Tibial artery (tissue), 4 donors: ENCODE measurements around the gene NT5DC2.
A peak's percentile ranks its signal among the peaks of the same experiment; 100 is the strongest.

Experiments
- DNase-seq, 2 donors: peaks; one replicate each; pipeline ENCODE4 v3.0.0-alpha.2; 2019
- H3K27ac ChIP-seq, 2 donors: fragments of 200-600 bp; sonication (generic) in 1 of 2; 1 replicate in 1 of 2; 2 replicates in 1 of 2; pipeline ENCODE4 v1.5.1; 2018 to 2019; ENCODE audit warnings: mild to moderate bottlenecking in 1 of 2
- H3K27me3 ChIP-seq, 2 donors: fragments of 200-600 bp; sonication (generic) in 1 of 2; one replicate each; pipeline versions ENCODE4 v1.5.1 to v1.6.0; 2016 to 2019
- H3K36me3 ChIP-seq, 3 donors: fragments of 200-600 bp; sonication (generic) in 2 of 3; one replicate each; pipeline ENCODE4 v1.5.1; 2016 to 2019; ENCODE audit warnings: mild to moderate bottlenecking in 2 of 3
- H3K4me1 ChIP-seq, 4 donors: fragments of 200-600 bp; sonication (generic) in 2 of 4; 1 replicate in 3 of 4; 2 replicates in 1 of 4; pipeline ENCODE4 v1.5.1; 2016 to 2019
- H3K4me3 ChIP-seq, 2 donors: fragments of 200-600 bp; sonication (generic) in 1 of 2; 1 replicate in 1 of 2; 2 replicates in 1 of 2; pipeline ENCODE4 v1.5.1; 2018 to 2019; ENCODE audit warnings: mild to moderate bottlenecking in 2 of 2
- H3K9me3 ChIP-seq, 3 donors: fragments of 200-600 bp; sonication (generic) in 1 of 3; one replicate each; pipeline ENCODE4 v1.5.1; 2016 to 2019
- CTCF ChIP-seq, 2 experiments: fragments of 200-600 bp in 1 of 2; fragments of 450-650 bp in 1 of 2; IDR thresholded peaks; one replicate each; pipeline ENCODE4 v1.5.1; 2017 to 2019; ENCODE audit warnings: antibody characterized with exemption in 2 of 2, mild to moderate bottlenecking in 1 of 2, moderate library complexity in 1 of 2
- intact Hi-C: fragments of 100-400 bp; cut with DNase I; formaldehyde crosslinking; loops from one replicate; pipeline ENCODE4 v1.15.0; 2023; ENCODE audit warnings: low total_unique reads

The NT5DC2 gene

GRCh38 chr3:52522651-52523251 lies 10.9 kb downstream of the NT5DC2 start:
- DNase-seq = peak in 1 of 2 donors; percentile 60
- H3K4me1 ChIP-seq = peaks cover 0 to 42% (median 28%) of the 10 kb centered on the region in 4 donors
- intact Hi-C loops = no loop called here

GRCh38 chr3:52521881-52522650 lies 11.6 kb downstream of the NT5DC2 start:
- H3K4me1 ChIP-seq = peaks cover 0 to 38% (median 27%) of the 10 kb centered on the region in 4 donors
- intact Hi-C loops = no loop called here
- no peak overlapping the region for H3K27ac ChIP-seq
- no peak for TF ChIP-seq CTCF (IDR thresholded peaks at IDR 0.05)
- peaks cover 0 to 18% (median 15%) of the 10 kb centered on the region in 3 donors for H3K36me3 ChIP-seq
- no peak overlapping the region for H3K4me3 ChIP-seq
- H3K9me3 ChIP-seq = no peaks in the 10 kb centered on the region
- H3K27me3 ChIP-seq = no peaks in the 10 kb centered on the region
- no peak for DNase-seq

More at GRCh38 chr3:52522651-52523251, 10.9 kb downstream of the NT5DC2 start:
- no peak overlapping the region for H3K27ac ChIP-seq
- no peaks in the 10 kb centered on the region for H3K9me3 ChIP-seq
- peaks cover 0 to 25% (median 22%) of the 10 kb centered on the region in 3 donors for H3K36me3 ChIP-seq
- no peaks in the 10 kb centered on the region for H3K27me3 ChIP-seq
- TF ChIP-seq CTCF (IDR thresholded peaks at IDR 0.05) = no peak
- H3K4me3 ChIP-seq = no peak overlapping the region

DNA sequence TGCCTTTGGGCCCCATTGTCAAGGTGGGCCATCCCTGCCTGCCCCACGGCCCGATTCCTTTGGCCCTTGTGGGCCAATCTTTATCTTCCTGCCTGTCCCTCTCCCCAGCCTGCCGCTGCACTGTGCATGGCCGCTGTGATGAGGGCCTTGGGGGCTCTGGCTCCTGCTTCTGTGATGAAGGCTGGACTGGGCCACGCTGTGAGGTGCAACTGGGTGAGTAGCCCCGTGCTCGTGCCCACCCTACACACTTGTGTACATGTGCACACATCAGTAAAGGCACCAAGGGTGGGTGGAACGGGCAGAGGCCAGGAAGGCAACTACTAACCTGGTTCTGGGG lies 12.2 kb downstream of the NT5DC2 start:
- no peak overlapping the region for H3K27ac ChIP-seq
- TF ChIP-seq CTCF (IDR thresholded peaks at IDR 0.05) = no peak
- H3K9me3 ChIP-seq = no peaks in the 10 kb centered on the region
- no peak for DNase-seq
- H3K4me1 ChIP-seq = peaks cover 0 to 31% (median 24%) of the 10 kb centered on the region in 4 donors
- H3K27me3 ChIP-seq = no peaks in the 10 kb centered on the region
- intact Hi-C loops = no loop called here
- peaks cover 0 to 15% (median 11%) of the 10 kb centered on the region in 3 donors for H3K36me3 ChIP-seq
- H3K4me3 ChIP-seq = no peak overlapping the region

GRCh38 chr3:52520716-52521487 lies 12.8 kb downstream of the NT5DC2 start:
- H3K4me3 ChIP-seq = no peak overlapping the region
- DNase-seq = no peak
- intact Hi-C loops = no loop called here
- TF ChIP-seq CTCF (IDR thresholded peaks at IDR 0.05) = no peak
- no peaks in the 10 kb centered on the region for H3K27me3 ChIP-seq
- peaks cover 0 to 26% (median 18%) of the 10 kb centered on the region in 4 donors for H3K4me1 ChIP-seq
- peaks cover 0 to 15% (median 11%) of the 10 kb centered on the region in 3 donors for H3K36me3 ChIP-seq
- no peak overlapping the region for H3K27ac ChIP-seq
- H3K9me3 ChIP-seq = no peaks in the 10 kb centered on the region

GRCh38 chr3:52520141-52520667 lies 13.5 kb downstream of the NT5DC2 start:
- no peak for TF ChIP-seq CTCF (IDR thresholded peaks at IDR 0.05)
- intact Hi-C loops = no loop called here
- DNase-seq = no peak
- Histone ChIP-seq H3K36me3 (peaks cover 0 to 15% (median 11%) of the 10 kb centered on the region in 3 donors), H3K4me1 (peaks cover 0 to 19% (median 12%) of the 10 kb centered on the region in 4 donors), H3K27ac (no peak overlapping the region), H3K4me3 (no peak overlapping the region), H3K9me3 (no peaks in the 10 kb centered on the region), H3K27me3 (no peaks in the 10 kb centered on the region)
